ENCODE results near the gene SMOC2. TPM values are rescaled to one million over a fixed set of nuclear protein-coding genes. Genes with fewer than 3 reads are reported as not detected.

SMOC2 gene
- total and polyA plus RNA-seq, 12 donors, result 3.0 to 32.0 (median 10.5) TPM

GRCh38 chr6:168711666-168712300 is 270.8 kb downstream of the SMOC2 start:
- TF ChIP-seq CTCF (IDR thresholded peaks at IDR 0.05) (no peak), POLR2A (IDR thresholded peaks at IDR 0.05) (no peak)
- H3K27ac ChIP-seq, result no peak overlapping the region
- H3K27me3 ChIP-seq, result peaks cover 3% of the 10 kb centered on the region
- intact Hi-C loops (cut with DNase I), result no loop called here
- no peaks in the 10 kb centered on the region for H3K9me3 ChIP-seq (replicated peaks in 1 of 3)
- H3K36me3 ChIP-seq (replicated peaks in 1 of 2), result no peaks in the 10 kb centered on the region
- H3K4me1 ChIP-seq (replicated peaks in 1 of 2), result no peaks in the 10 kb centered on the region
- peak in 1 of 7 donors; percentile 28 for DNase-seq
- no peak overlapping the region for H3K4me3 ChIP-seq
- WGBS, 4 donors, result 68 to 86% (median 79%) methylated on average over 9 to 11 of the region's 11 CpGs

GRCh38 chr6:168712993-168713392 is 272.0 kb downstream of the SMOC2 start:
- 65 to 89% (median 71%) methylated on average over 3 to 5 of the region's 5 CpGs for WGBS, 4 donors

GRCh38 chr6:168713839-168714238 is 272.9 kb downstream of the SMOC2 start:
- H3K36me3 ChIP-seq (replicated peaks in 1 of 2), result no peaks in the 10 kb centered on the region
- H3K27ac ChIP-seq, result no peak overlapping the region
- H3K27me3 ChIP-seq, result peaks cover 3% of the 10 kb centered on the region
- 73 to 100% (median 78%) methylated on average over 1 to 3 of the region's 3 CpGs; no CpG with 5 or more reads in 1 of the 4 donors for WGBS, 4 donors
- DNase-seq, result peak in 2 of 7 donors; percentile 28 to 35
- intact Hi-C loops (cut with DNase I), result no loop called here
- TF ChIP-seq CTCF (IDR thresholded peaks at IDR 0.05) (peak in 1 of 6 experiments; percentile 19), POLR2A (IDR thresholded peaks at IDR 0.05) (no peak)
- H3K4me1 ChIP-seq (replicated peaks in 1 of 2), result no peaks in the 10 kb centered on the region
- H3K9me3 ChIP-seq (replicated peaks in 1 of 3), result no peaks in the 10 kb centered on the region
- no peak overlapping the region for H3K4me3 ChIP-seq

More at GRCh38 chr6:168712993-168713392, 272.0 kb downstream of the SMOC2 start:
- Histone ChIP-seq H3K9me3 (replicated peaks in 1 of 3) (no peaks in the 10 kb centered on the region), H3K4me3 (no peak overlapping the region), H3K4me1 (replicated peaks in 1 of 2) (no peaks in the 10 kb centered on the region), H3K27me3 (peaks cover 3% of the 10 kb centered on the region), H3K36me3 (replicated peaks in 1 of 2) (no peaks in the 10 kb centered on the region), H3K27ac (no peak overlapping the region)
- TF ChIP-seq POLR2A (IDR thresholded peaks at IDR 0.05), result no peak
- no peak for TF ChIP-seq CTCF (IDR thresholded peaks at IDR 0.05)
- intact Hi-C loops (cut with DNase I), result no loop called here
- DNase-seq, result no peak

GRCh38 chr6:168714547-168715260 is 273.7 kb downstream of the SMOC2 start:
- H3K27ac ChIP-seq, result no peak overlapping the region
- WGBS, 4 donors, result 87 to 91% (median 88%) methylated on average over 4 of the region's 4 CpGs
- intact Hi-C loops (cut with DNase I), result no loop called here
- no peak for DNase-seq
- H3K9me3 ChIP-seq (replicated peaks in 1 of 3), result no peaks in the 10 kb centered on the region
- peaks cover 3% of the 10 kb centered on the region for H3K27me3 ChIP-seq
- H3K4me1 ChIP-seq (replicated peaks in 1 of 2), result no peaks in the 10 kb centered on the region
- no peak overlapping the region for H3K4me3 ChIP-seq
- no peaks in the 10 kb centered on the region for H3K36me3 ChIP-seq (replicated peaks in 1 of 2)
- no peak for TF ChIP-seq POLR2A (IDR thresholded peaks at IDR 0.05)
- no peak for TF ChIP-seq CTCF (IDR thresholded peaks at IDR 0.05)
